Astrocyte of the spinal cord (primary cell): ENCODE results near the gene ZNF680.
"Not testable (repeated sequence)": the region's sequence is repeated elsewhere in the genome, so short reads cannot be mapped to it uniquely, and the experiment has no call there.

ENCODE experiments used
- DNase-seq: peaks from one replicate; pipeline ENCODE4 v3.0.0; 2011; ENCODE audit warnings: low read depth, low spot score
- H3K4me3 ChIP-seq: 2 replicates; pipeline ENCODE4 v1.5.1; 2011; ENCODE audit warnings: low read depth, mild to moderate bottlenecking, low read length, moderate library complexity
- in situ Hi-C: cut with HindIII; loops from 2 replicates; pipeline ENCODE4 v1.10.0; 2017; ENCODE audit warnings: low sequenced_read_pairs
- TF ChIP-seq, protein P1 (sequence below): IDR thresholded peaks from 2 replicates; pipeline ENCODE4 v1.5.1; 2012; ENCODE audit warnings: low read depth, mild to moderate bottlenecking, low read length, inconsistent platforms

ZNF680 gene

DNA sequence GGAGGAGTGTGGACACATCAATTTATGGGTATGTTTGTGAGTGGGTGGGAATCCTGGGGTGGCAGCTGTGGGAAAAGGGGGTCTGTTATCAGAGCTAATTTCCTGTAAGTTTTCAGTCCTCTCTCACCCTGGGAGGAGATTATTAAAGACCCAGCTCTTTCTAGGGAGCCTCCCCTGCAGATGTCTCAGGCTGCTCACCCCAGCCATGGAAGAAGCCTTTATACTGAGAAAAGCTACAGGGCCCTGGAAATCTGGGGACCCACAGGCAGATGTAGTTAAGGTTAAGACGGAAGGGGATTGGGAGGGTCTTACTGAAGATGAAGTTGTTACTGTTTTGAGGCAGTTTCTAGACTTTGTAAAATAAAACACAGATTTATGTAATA, 4.6 kb downstream of the ZNF680 start:
- H3K4me3 ChIP-seq = no peak overlapping the region
- in situ Hi-C loops = no loop called here
- DNase-seq = no peak
- TF ChIP-seq, protein P1, sequence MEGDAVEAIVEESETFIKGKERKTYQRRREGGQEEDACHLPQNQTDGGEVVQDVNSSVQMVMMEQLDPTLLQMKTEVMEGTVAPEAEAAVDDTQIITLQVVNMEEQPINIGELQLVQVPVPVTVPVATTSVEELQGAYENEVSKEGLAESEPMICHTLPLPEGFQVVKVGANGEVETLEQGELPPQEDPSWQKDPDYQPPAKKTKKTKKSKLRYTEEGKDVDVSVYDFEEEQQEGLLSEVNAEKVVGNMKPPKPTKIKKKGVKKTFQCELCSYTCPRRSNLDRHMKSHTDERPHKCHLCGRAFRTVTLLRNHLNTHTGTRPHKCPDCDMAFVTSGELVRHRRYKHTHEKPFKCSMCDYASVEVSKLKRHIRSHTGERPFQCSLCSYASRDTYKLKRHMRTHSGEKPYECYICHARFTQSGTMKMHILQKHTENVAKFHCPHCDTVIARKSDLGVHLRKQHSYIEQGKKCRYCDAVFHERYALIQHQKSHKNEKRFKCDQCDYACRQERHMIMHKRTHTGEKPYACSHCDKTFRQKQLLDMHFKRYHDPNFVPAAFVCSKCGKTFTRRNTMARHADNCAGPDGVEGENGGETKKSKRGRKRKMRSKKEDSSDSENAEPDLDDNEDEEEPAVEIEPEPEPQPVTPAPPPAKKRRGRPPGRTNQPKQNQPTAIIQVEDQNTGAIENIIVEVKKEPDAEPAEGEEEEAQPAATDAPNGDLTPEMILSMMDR = no peak

DNA sequence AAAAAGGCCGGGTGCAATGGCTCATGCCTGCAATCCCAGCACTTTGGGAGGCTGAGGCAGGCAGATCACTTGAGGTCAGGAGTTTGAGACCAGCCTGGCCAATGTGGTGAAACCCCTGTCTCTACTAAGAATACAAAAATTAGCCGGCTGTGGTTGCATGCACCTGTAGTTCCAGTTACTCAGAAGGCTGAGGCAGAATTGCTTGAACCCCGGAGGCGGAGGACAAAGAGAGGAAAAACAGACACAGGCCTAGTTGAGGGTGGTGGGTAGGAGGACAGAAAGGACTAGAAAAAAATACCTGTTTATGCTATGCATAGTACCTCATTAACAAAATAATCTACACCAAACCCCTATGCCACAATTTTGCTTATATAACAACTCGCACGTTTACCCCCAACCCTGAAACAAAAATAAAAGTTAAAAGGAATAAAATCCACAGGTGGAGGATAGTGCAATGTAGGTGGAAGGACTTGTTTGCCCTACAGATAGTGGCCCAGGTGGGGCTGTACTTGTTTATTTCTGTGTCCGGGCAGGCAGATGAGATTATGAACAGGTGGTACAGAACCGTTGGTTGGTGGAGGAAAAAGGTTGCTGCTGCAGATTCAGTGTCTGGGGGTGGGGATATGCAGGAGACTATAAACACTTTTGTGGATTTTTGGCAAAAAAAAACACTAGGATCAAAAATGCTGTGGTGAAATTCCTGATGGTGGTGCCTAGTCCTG, 5.1 kb downstream of the ZNF680 start:
- no peak overlapping the region for H3K4me3 ChIP-seq
- DNase-seq = no peak
- TF ChIP-seq, protein P1 = no peak
- in situ Hi-C loops = no loop called here

DNA sequence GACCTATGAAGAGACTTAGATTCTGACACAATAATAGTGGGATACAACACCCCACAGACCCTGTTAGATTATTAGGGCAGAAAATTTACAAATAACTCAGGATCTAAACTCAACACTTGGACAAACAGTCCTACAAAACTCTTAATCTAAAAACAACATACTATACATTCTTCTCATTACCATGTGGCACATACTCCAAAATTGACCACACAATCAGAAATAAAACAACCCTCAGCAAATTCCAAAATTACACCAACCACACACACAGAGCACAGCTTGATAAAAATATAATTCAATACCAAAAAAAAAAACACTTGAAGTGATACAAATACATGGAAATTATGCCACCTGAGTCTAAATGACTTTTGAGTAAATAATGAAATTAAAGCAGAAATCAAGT, 7.8 kb downstream of the ZNF680 start:
- in situ Hi-C loops = no loop called here
- no peak overlapping the region for H3K4me3 ChIP-seq
- DNase-seq = no peak
- TF ChIP-seq, protein P1 = no peak

DNA sequence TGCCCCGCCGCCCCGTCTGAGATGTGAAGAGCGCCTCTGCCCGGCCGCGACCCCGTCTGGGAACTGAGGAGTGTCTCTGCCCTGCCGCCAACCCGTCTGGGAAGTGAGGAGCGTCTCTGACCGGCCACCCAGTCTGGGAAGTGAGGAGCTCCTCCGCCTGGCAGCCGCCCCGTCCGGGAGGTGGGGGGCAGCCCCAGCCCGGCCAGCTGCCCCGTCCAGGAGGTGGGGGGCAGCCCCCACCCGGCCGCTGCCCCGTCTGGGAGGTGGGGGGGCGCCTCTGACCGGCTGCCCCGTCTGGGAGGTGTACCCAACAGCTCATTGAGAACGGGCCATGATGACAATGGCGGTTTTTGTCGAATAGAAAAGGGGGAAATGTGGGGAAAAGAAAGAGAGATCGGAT, 8.7 kb downstream of the ZNF680 start:
- H3K4me3 ChIP-seq, in situ Hi-C loops, DNase-seq: not testable (repeated sequence)

DNA sequence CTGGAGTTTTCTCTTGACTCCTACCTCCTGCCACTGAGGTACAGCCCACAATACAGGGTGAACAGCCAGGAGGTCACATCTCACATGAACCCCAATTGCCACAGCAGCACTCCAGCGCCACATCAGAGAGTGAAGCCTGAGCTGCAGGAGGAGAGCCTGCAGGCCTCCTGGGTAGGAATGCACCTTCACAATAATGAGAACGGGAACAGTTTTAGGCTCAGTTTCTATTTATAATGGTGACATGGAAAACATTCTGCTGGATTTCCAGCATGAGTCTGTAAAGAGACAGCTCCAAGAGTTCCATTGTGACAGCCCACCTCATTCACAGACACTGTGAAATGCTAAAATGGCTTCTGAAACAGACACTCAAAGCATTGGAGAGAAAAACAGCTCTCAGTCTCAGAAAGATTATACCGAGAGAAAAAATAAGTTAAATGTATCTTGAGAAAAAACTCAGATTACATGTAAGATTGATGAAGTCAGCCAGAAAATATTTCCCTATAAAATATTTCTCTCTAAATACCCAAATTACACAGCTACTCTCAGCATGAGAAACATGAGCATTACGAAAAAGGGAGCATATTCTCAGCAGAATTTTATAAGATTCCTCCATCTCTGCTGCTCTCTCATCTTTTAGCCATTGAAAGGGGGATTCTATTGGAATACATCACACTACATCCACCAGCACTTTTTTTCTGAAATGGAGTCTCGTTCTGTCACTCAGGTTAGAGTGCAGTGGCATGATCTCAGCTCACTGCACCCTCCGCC, 11.3 kb downstream of the ZNF680 start:
- H3K4me3 ChIP-seq = no peak overlapping the region
- DNase-seq = no peak
- in situ Hi-C loops = no loop called here
- TF ChIP-seq, protein P1 = no peak

DNA sequence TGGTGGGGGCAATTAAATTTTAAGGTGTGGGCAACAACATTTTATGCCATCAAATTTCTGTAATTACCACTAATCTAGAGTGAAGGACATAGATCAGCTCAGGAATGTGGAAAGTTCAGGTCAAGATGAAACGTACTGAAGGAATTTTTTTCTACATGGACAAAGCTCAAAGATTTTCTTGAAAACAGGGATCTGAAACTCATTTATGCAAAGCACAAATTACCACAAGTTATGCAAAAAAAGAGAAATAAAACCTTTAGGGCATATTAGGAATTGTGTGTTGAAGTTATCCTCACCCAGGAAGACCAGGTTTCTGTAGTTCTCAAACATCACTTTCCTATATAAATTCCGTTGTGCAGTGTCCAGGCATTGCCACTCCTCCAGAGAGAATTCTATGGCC, 18.9 kb downstream of the ZNF680 start:
- H3K4me3 ChIP-seq = no peak overlapping the region
- in situ Hi-C loops = no loop called here
- DNase-seq = no peak
- TF ChIP-seq, protein P1 = no peak
